ENCODE results near the gene MVB12B. TPM values are rescaled to one million over a fixed set of nuclear protein-coding genes. Genes with fewer than 3 reads are reported as not detected.

The MVB12B gene
- total and polyA plus RNA-seq, 2 of the 4 experiments (the other 2 are of a cell fraction): 2.0 to 4.0 TPM

- Histone ChIP-seq H3K27me3 (ENCODE audit: control insufficient read depth, insufficient read depth, low read length) (peaks cover 14% of the 10 kb centered on the region), H3K18ac (ENCODE audit: low read depth, low read length) (no peak overlapping the region), H3K27ac (ENCODE audit: insufficient read depth, low read length) (no peak overlapping the region), H3K56ac (ENCODE audit: extremely low read depth, insufficient read depth, low read length) (no peak overlapping the region), H4K20me1 (ENCODE audit: insufficient read depth, low read length) (no peaks in the 10 kb centered on the region), H2BK5ac (ENCODE audit: low read depth, low read length, poor library complexity, severe bottlenecking) (no peak overlapping the region), H4K91ac (ENCODE audit: insufficient read depth, low read depth, low read length) (no peak overlapping the region), H4K5ac (ENCODE audit: low read depth, low read length) (no peak overlapping the region), H2AFZ (replicated peaks; ENCODE audit: low read length, poor library complexity) (no peak overlapping the region), H3K23ac (ENCODE audit: low read depth, low read length) (no peak overlapping the region), H3K36me3 (ENCODE audit: control insufficient read depth, insufficient read depth, low read length) (no peaks in the 10 kb centered on the region), H2AK9ac (replicated peaks; ENCODE audit: low read depth, low read length, poor library complexity) (no peak overlapping the region), H4K8ac (ENCODE audit: low read depth in 2 of 2, low read length in 2 of 2) (no peak overlapping the region), H2BK20ac (ENCODE audit: low read depth, low read length) (no peak overlapping the region), H3K14ac (replicated peaks; ENCODE audit: low read depth, low read length) (no peak overlapping the region), H2BK120ac (ENCODE audit: low read depth, low read length) (no peak overlapping the region), H3K9me3 (ENCODE audit: control insufficient read depth, insufficient read depth, low read length) (peaks cover 6% of the 10 kb centered on the region), H3K4me1 (ENCODE audit: control insufficient read depth, insufficient read depth, low read length) (no peaks in the 10 kb centered on the region), H3K79me1 (ENCODE audit: low read depth in 1 of 2, low read length in 2 of 2) (no peaks in the 10 kb centered on the region), H3K4me2 (ENCODE audit: low read depth, low read length) (no peak overlapping the region), H2AK5ac (ENCODE audit: low read depth, low read length) (no peak overlapping the region), H3K4ac (ENCODE audit: low read depth, low read length) (no peak overlapping the region), H3K4me3 (ENCODE audit: insufficient read depth, low read depth, low read length) (no peak overlapping the region), H2BK15ac (ENCODE audit: low read depth, low read length) (no peak overlapping the region), H3K9me1 (ENCODE audit: insufficient read depth, low read length) (no peaks in the 10 kb centered on the region), H3K9ac (ENCODE audit: low read depth, low read length) (no peak overlapping the region)
- intact Hi-C loops (cut with micrococcal nuclease): no loop called here
- dilution Hi-C loops (cut with HindIII; ENCODE audit: low sequenced_read_pairs, unreplicated experiment): no loop called here
- no peak for ATAC-seq (ENCODE audit: low read depth)
- no CpG with 5 or more reads among the region's 4 CpGs for WGBS, 2 experiments (ENCODE audit: extremely low coverage in 2 of 2, insufficient read length in 1 of 2)
- in situ Hi-C loops (cut with MboI; ENCODE audit: low sequenced_read_pairs): no loop called here
- ChIA-PET POLR2A (ENCODE audit: unreplicated experiment) (no interaction called here), CTCF (interaction anchor here (0.9 kb wide), 1 partner anchor 170 kb away, joined by 3 read pairs; no protein-coding TSS in a partner anchor)
- no peak for TF ChIP-seq SMC3 (IDR thresholded peaks at IDR 0.05; ENCODE audit: low read depth, low read length)
- TF ChIP-seq NFE2L2 (IDR thresholded peaks at IDR 0.05; ENCODE audit: low read depth, low read length): no peak
- TF ChIP-seq POLR2A (IDR thresholded peaks at IDR 0.05; ENCODE audit: low read depth, low read length): no peak
- no peak for DNase-seq
- BruUV-seq (replicated peaks): no TSS peak
These were observed 6.3 kb upstream of the MVB12B start for GRCh38 chr9:126320158-126320922.
